ENCODE results near the gene BPGM.

- no peak for TF ChIP-seq CTCF (IDR thresholded peaks at IDR 0.05; ENCODE audit: insufficient read depth, low read depth, low read length)
- TF ChIP-seq EZH2 (IDR thresholded peaks at IDR 0.05; ENCODE audit: insufficient read depth, low read length), result no peak
Observed at GRCh38 chr7:134636008-134636449, 10.6 kb upstream of the BPGM start.
